PC-9 (cell line): ENCODE measurements around the gene CD2.
"Not testable (repeated sequence)": the region's sequence is repeated elsewhere in the genome, so short reads cannot be mapped to it uniquely, and the experiment has no call there.

Source experiments
- EZH2 ChIP-seq: fragments of 200-600 bp; sonication (generic); IDR thresholded peaks from 2 replicates; pipeline ENCODE4 v1.8.0; 2017; ENCODE audit warnings: antibody characterized with exemption, low read depth
- TF ChIP-seq, protein P1 (sequence below): fragments of 200-600 bp; sonication (generic); conservative IDR thresholded peaks from 2 replicates; pipeline ENCODE4 v1.6.1; 2017; ENCODE audit warnings: mixed run types, antibody characterized with exemption, mild to moderate bottlenecking, moderate library complexity

- TF ChIP-seq, protein P1, sequence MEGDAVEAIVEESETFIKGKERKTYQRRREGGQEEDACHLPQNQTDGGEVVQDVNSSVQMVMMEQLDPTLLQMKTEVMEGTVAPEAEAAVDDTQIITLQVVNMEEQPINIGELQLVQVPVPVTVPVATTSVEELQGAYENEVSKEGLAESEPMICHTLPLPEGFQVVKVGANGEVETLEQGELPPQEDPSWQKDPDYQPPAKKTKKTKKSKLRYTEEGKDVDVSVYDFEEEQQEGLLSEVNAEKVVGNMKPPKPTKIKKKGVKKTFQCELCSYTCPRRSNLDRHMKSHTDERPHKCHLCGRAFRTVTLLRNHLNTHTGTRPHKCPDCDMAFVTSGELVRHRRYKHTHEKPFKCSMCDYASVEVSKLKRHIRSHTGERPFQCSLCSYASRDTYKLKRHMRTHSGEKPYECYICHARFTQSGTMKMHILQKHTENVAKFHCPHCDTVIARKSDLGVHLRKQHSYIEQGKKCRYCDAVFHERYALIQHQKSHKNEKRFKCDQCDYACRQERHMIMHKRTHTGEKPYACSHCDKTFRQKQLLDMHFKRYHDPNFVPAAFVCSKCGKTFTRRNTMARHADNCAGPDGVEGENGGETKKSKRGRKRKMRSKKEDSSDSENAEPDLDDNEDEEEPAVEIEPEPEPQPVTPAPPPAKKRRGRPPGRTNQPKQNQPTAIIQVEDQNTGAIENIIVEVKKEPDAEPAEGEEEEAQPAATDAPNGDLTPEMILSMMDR: not testable (repeated sequence)
- not testable (repeated sequence) for TF ChIP-seq EZH2
These were observed 4.2 kb downstream of the CD2 start for GRCh38 chr1:116758456-116758815.
